D721Med (cell line): Measurements from ENCODE around the gene CCDC102A.

Experiments used
- DNase-seq: peaks from one replicate; pipeline ENCODE4 v3.0.0; 2011; ENCODE audit warnings: low spot score; ENCODE audit not compliant: insufficient read length
- FAIRE-seq: peaks from 2 replicates; lab custom pipeline; 2011; peaks lifted over from hg19 to GRCh38; lab: Jason Lieb, UNC
- CTCF ChIP-seq: IDR thresholded peaks from 2 replicates; pipeline ENCODE4 v1.5.1; 2012; ENCODE audit warnings: mild to moderate bottlenecking, control low read depth; ENCODE audit not compliant: insufficient read depth; ENCODE audit errors: missing control alignments

The CCDC102A gene

GRCh38 chr16:57513371-57514102, 22.8 kb downstream of the CCDC102A start:
- DNase-seq = no peak
- TF ChIP-seq CTCF = no peak
- FAIRE-seq = no peak

- no peak for TF ChIP-seq CTCF
- DNase-seq (peak; percentile 55), FAIRE-seq (no peak)
Measured at GRCh38 chr16:57512296-57513001, 23.9 kb downstream of the CCDC102A start.

- no peak for TF ChIP-seq CTCF
- no peak for FAIRE-seq
- DNase-seq = no peak
Measured at GRCh38 chr16:57510016-57510871, 26.1 kb downstream of the CCDC102A start.

GRCh38 chr16:57509231-57509923, 27.0 kb downstream of the CCDC102A start:
- no peak for DNase-seq
- FAIRE-seq = no peak

GRCh38 chr16:57508035-57508425, 28.3 kb downstream of the CCDC102A start:
- DNase-seq = no peak
- TF ChIP-seq CTCF = no peak
- no peak for FAIRE-seq

More at GRCh38 chr16:57509231-57509923, 27.0 kb downstream of the CCDC102A start:
- TF ChIP-seq CTCF = no peak

- DNase-seq (no peak), FAIRE-seq (no peak)
- TF ChIP-seq CTCF = no peak
Measured at GRCh38 chr16:57507136-57508034, 29.0 kb downstream of the CCDC102A start.
